Stimulated activated CD8-positive, alpha-beta memory T cell treated with anti-CD3 and anti-CD28 coated beads, Interleukin-15, amount 100 ng/mL, for 1 hour (primary cell): ENCODE measurements around the gene GLT6D1.

Experiments used
- DNase-seq: peaks from one replicate; pipeline ENCODE4 v3.0.0-alpha.2; 2020; ENCODE audit warnings: low read depth

GLT6D1 gene

GRCh38 chr9:135622415-135623020, 16.8 kb downstream of the GLT6D1 start:
- no peak for DNase-seq

GRCh38 chr9:135620558-135620957, 18.8 kb downstream of the GLT6D1 start:
- DNase-seq: no peak

GRCh38 chr9:135619599-135619886, 19.8 kb downstream of the GLT6D1 start:
- DNase-seq: no peak

GRCh38 chr9:135618866-135619598, 20.3 kb downstream of the GLT6D1 start:
- no peak for DNase-seq

- no peak for DNase-seq
Observed at GRCh38 chr9:135617991-135618411, 21.3 kb downstream of the GLT6D1 start.

- no peak for DNase-seq
Observed at GRCh38 chr9:135617538-135617900, 21.8 kb downstream of the GLT6D1 start.

GRCh38 chr9:135616619-135617537, 22.5 kb downstream of the GLT6D1 start:
- DNase-seq: no peak

GRCh38 chr9:135615666-135616618, 23.4 kb downstream of the GLT6D1 start:
- no peak for DNase-seq

- no peak for DNase-seq
Observed at GRCh38 chr9:135614821-135615665, 24.3 kb downstream of the GLT6D1 start.

- no peak for DNase-seq
Observed at GRCh38 chr9:135613946-135614805, 25.2 kb downstream of the GLT6D1 start.

- DNase-seq: no peak
Observed at GRCh38 chr9:135612981-135613910, 26.1 kb downstream of the GLT6D1 start.

GRCh38 chr9:135612437-135612836, 26.9 kb downstream of the GLT6D1 start:
- DNase-seq: no peak

GRCh38 chr9:135611875-135612209, 27.5 kb downstream of the GLT6D1 start:
- DNase-seq: no peak

GRCh38 chr9:135611142-135611874, 28.0 kb downstream of the GLT6D1 start:
- DNase-seq: no peak

GRCh38 chr9:135610290-135611141, 28.8 kb downstream of the GLT6D1 start:
- no peak for DNase-seq

GRCh38 chr9:135609366-135609955, 29.9 kb downstream of the GLT6D1 start:
- no peak for DNase-seq

GRCh38 chr9:135608999-135609317, 30.4 kb downstream of the GLT6D1 start:
- no peak for DNase-seq
